AG04449 (cell line): ENCODE results near the gene MARK1.

Experiments used
- CTCF ChIA-PET: fragments of 350-600 bp; formaldehyde crosslinking; extraction: SDS; loops from one replicate; lab custom pipeline; 2021; ENCODE audit warnings: antibody characterized with exemption; lab: Yijun Ruan, JAX
- POLR2A ChIA-PET: fragments of 400-600, 350-600 bp; formaldehyde crosslinking; extraction: SDS; loops from one replicate; lab custom pipeline; 2020; ENCODE audit warnings: antibody characterized with exemption, inconsistent platforms; lab: Yijun Ruan, JAX
- DNase-seq: peaks from one replicate; pipeline ENCODE4 v3.0.0-alpha.2; 2010; ENCODE audit warnings: low read depth, low spot score
- H3K4me3 ChIP-seq: 2 replicates; pipeline ENCODE4 v1.5.1; 2011; ENCODE audit warnings: low read depth, mild to moderate bottlenecking, control low read depth, low read length
- CTCF ChIP-seq: IDR thresholded peaks from one replicate; pipeline ENCODE4 v1.5.1; 2011; ENCODE audit warnings: mild to moderate bottlenecking, moderate library complexity, low read length, control low read depth, inconsistent platforms; ENCODE audit not compliant: insufficient read depth; ENCODE audit errors: missing control alignments

MARK1 gene

GRCh38 chr1:220533504-220534109 lies 5.7 kb downstream of the MARK1 start:
- no peak for DNase-seq
- no peak for TF ChIP-seq CTCF
- no peak overlapping the region for H3K4me3 ChIP-seq
- CTCF ChIA-PET: no interaction called here
- POLR2A ChIA-PET: no interaction called here

- ChIA-PET CTCF (interaction anchor here (1.6 kb wide), 1 partner anchor 17 kb away, joined by 3 read pairs; no protein-coding TSS in a partner anchor), POLR2A (no interaction called here)
- H3K4me3 ChIP-seq: no peak overlapping the region
- peak; percentile 5 for TF ChIP-seq CTCF
- no peak for DNase-seq
These were observed 17.0 kb downstream of the MARK1 start for GRCh38 chr1:220544901-220545303.

GRCh38 chr1:220550811-220551399 lies 23.0 kb downstream of the MARK1 start:
- ChIA-PET POLR2A (no interaction called here), CTCF (no interaction called here)
- TF ChIP-seq CTCF: no peak
- no peak for DNase-seq
- H3K4me3 ChIP-seq: no peak overlapping the region

- no peak for DNase-seq
- CTCF ChIA-PET: no interaction called here
- POLR2A ChIA-PET: no interaction called here
- H3K4me3 ChIP-seq: no peak overlapping the region
- TF ChIP-seq CTCF: no peak
These were observed 23.8 kb downstream of the MARK1 start for GRCh38 chr1:220551718-220552117.

GRCh38 chr1:220552672-220553260 lies 24.8 kb downstream of the MARK1 start:
- H3K4me3 ChIP-seq: no peak overlapping the region
- no peak for DNase-seq
- TF ChIP-seq CTCF: no peak
- POLR2A ChIA-PET: no interaction called here
- CTCF ChIA-PET: no interaction called here

GRCh38 chr1:220556641-220557040 lies 28.7 kb downstream of the MARK1 start:
- CTCF ChIA-PET: no interaction called here
- TF ChIP-seq CTCF: no peak
- H3K4me3 ChIP-seq: no peak overlapping the region
- POLR2A ChIA-PET: no interaction called here
- no peak for DNase-seq
